T-helper 1 cell treated with Interleukin-12 subunit alpha and Interleukin-12 subunit beta and Interleukin-4 antibody, amounts not matched to agents 30 μg/mL and 1 μg/mL, for 36 hours (primary cell): ENCODE results near the gene NFASC.

Experiments
- H3K27ac Mint-ChIP-seq: one replicate; pipeline ENCODE4 v1.8.0; 2021; ENCODE audit warnings: mild to moderate bottlenecking, mixed read lengths
- H3K27me3 Mint-ChIP-seq: one replicate; pipeline ENCODE4 v1.8.0; 2021; ENCODE audit warnings: low read depth, mixed read lengths
- H3K36me3 Mint-ChIP-seq: one replicate; pipeline ENCODE4 v1.8.0; 2021; ENCODE audit warnings: low read depth, mixed read lengths
- H3K4me1 Mint-ChIP-seq: one replicate; pipeline ENCODE4 v1.8.0; 2021; ENCODE audit warnings: low read depth, mixed read lengths
- H3K4me3 Mint-ChIP-seq: one replicate; pipeline ENCODE4 v1.8.0; 2021; ENCODE audit warnings: mild to moderate bottlenecking, moderate library complexity, mixed read lengths
- H3K9me3 Mint-ChIP-seq: one replicate; pipeline ENCODE4 v1.8.0; 2021; ENCODE audit warnings: mixed read lengths

NFASC gene

GRCh38 chr1:204990721-204991341 is 120.2 kb downstream of the NFASC start:
- no peak overlapping the region for H3K4me3 Mint-ChIP-seq
- H3K27me3 Mint-ChIP-seq: peaks cover 6% of the 10 kb centered on the region
- no peaks in the 10 kb centered on the region for H3K9me3 Mint-ChIP-seq
- no peaks in the 10 kb centered on the region for H3K36me3 Mint-ChIP-seq
- peaks cover 5% of the 10 kb centered on the region for H3K4me1 Mint-ChIP-seq
- no peak overlapping the region for H3K27ac Mint-ChIP-seq

GRCh38 chr1:204991342-204991844 is 120.7 kb downstream of the NFASC start:
- no peak overlapping the region for H3K4me3 Mint-ChIP-seq
- H3K27ac Mint-ChIP-seq: no peak overlapping the region
- no peaks in the 10 kb centered on the region for H3K36me3 Mint-ChIP-seq
- H3K27me3 Mint-ChIP-seq: peaks cover 6% of the 10 kb centered on the region
- H3K9me3 Mint-ChIP-seq: no peaks in the 10 kb centered on the region
- H3K4me1 Mint-ChIP-seq: peaks cover 5% of the 10 kb centered on the region

- Mint-ChIP-seq H3K27me3 (peaks cover 6% of the 10 kb centered on the region), H3K9me3 (no peaks in the 10 kb centered on the region), H3K36me3 (no peaks in the 10 kb centered on the region), H3K4me1 (peaks cover 5% of the 10 kb centered on the region), H3K4me3 (no peak overlapping the region), H3K27ac (peak overlapping the region; percentile 2)
Observed at GRCh38 chr1:204992201-204992997, 121.7 kb downstream of the NFASC start.

GRCh38 chr1:204992998-204993314 is 122.3 kb downstream of the NFASC start:
- Mint-ChIP-seq H3K27ac (no peak overlapping the region), H3K27me3 (peaks cover 6% of the 10 kb centered on the region), H3K9me3 (no peaks in the 10 kb centered on the region), H3K4me1 (peaks cover 5% of the 10 kb centered on the region), H3K4me3 (no peak overlapping the region), H3K36me3 (no peaks in the 10 kb centered on the region)

- Mint-ChIP-seq H3K36me3 (no peaks in the 10 kb centered on the region), H3K27ac (no peak overlapping the region), H3K4me1 (peaks cover 5% of the 10 kb centered on the region), H3K4me3 (no peak overlapping the region), H3K9me3 (no peaks in the 10 kb centered on the region), H3K27me3 (peaks cover 3% of the 10 kb centered on the region)
Observed at GRCh38 chr1:204994086-204994862, 123.6 kb downstream of the NFASC start.

- Mint-ChIP-seq H3K9me3 (no peaks in the 10 kb centered on the region), H3K36me3 (no peaks in the 10 kb centered on the region), H3K4me1 (peaks cover 5% of the 10 kb centered on the region), H3K4me3 (no peak overlapping the region), H3K27ac (no peak overlapping the region), H3K27me3 (no peaks in the 10 kb centered on the region)
Observed at GRCh38 chr1:204996981-204997380, 126.3 kb downstream of the NFASC start.

- H3K4me3 Mint-ChIP-seq: no peak overlapping the region
Observed at GRCh38 chr1:204997591-204998355, 127.1 kb downstream of the NFASC start.

GRCh38 chr1:205001162-205001561 is 130.5 kb downstream of the NFASC start:
- H3K4me3 Mint-ChIP-seq: no peak overlapping the region
- H3K36me3 Mint-ChIP-seq: no peaks in the 10 kb centered on the region
- H3K27me3 Mint-ChIP-seq: no peaks in the 10 kb centered on the region
- no peaks in the 10 kb centered on the region for H3K9me3 Mint-ChIP-seq
- H3K27ac Mint-ChIP-seq: no peak overlapping the region
- no peaks in the 10 kb centered on the region for H3K4me1 Mint-ChIP-seq

More at GRCh38 chr1:204997591-204998355, 127.1 kb downstream of the NFASC start:
- H3K27me3 Mint-ChIP-seq: no peaks in the 10 kb centered on the region
- H3K9me3 Mint-ChIP-seq: no peaks in the 10 kb centered on the region
- no peaks in the 10 kb centered on the region for H3K4me1 Mint-ChIP-seq
- no peaks in the 10 kb centered on the region for H3K36me3 Mint-ChIP-seq
- H3K27ac Mint-ChIP-seq: no peak overlapping the region

GRCh38 chr1:205002705-205003104 is 132.0 kb downstream of the NFASC start:
- no peak overlapping the region for H3K27ac Mint-ChIP-seq
- H3K4me3 Mint-ChIP-seq: no peak overlapping the region
- H3K4me1 Mint-ChIP-seq: no peaks in the 10 kb centered on the region
- H3K9me3 Mint-ChIP-seq: no peaks in the 10 kb centered on the region
- no peaks in the 10 kb centered on the region for H3K36me3 Mint-ChIP-seq
- H3K27me3 Mint-ChIP-seq: peaks cover 3% of the 10 kb centered on the region

GRCh38 chr1:205003358-205004131 is 132.9 kb downstream of the NFASC start:
- no peak overlapping the region for H3K27ac Mint-ChIP-seq
- peaks cover 3% of the 10 kb centered on the region for H3K27me3 Mint-ChIP-seq
- H3K4me3 Mint-ChIP-seq: no peak overlapping the region
- H3K9me3 Mint-ChIP-seq: no peaks in the 10 kb centered on the region
- no peaks in the 10 kb centered on the region for H3K36me3 Mint-ChIP-seq
- no peaks in the 10 kb centered on the region for H3K4me1 Mint-ChIP-seq

GRCh38 chr1:205004351-205004750 is 133.7 kb downstream of the NFASC start:
- Mint-ChIP-seq H3K9me3 (no peaks in the 10 kb centered on the region), H3K4me1 (no peaks in the 10 kb centered on the region), H3K4me3 (no peak overlapping the region), H3K27ac (no peak overlapping the region), H3K36me3 (no peaks in the 10 kb centered on the region), H3K27me3 (peaks cover 3% of the 10 kb centered on the region)

- Mint-ChIP-seq H3K9me3 (no peaks in the 10 kb centered on the region), H3K4me1 (no peaks in the 10 kb centered on the region), H3K27me3 (peaks cover 3% of the 10 kb centered on the region), H3K27ac (no peak overlapping the region), H3K4me3 (no peak overlapping the region), H3K36me3 (no peaks in the 10 kb centered on the region)
Observed at GRCh38 chr1:205008896-205009295, 138.2 kb downstream of the NFASC start.

GRCh38 chr1:205009670-205010069 is 139.0 kb downstream of the NFASC start:
- peaks cover 3% of the 10 kb centered on the region for H3K27me3 Mint-ChIP-seq
- no peak overlapping the region for H3K4me3 Mint-ChIP-seq
- H3K27ac Mint-ChIP-seq: no peak overlapping the region
- no peaks in the 10 kb centered on the region for H3K9me3 Mint-ChIP-seq
- no peaks in the 10 kb centered on the region for H3K4me1 Mint-ChIP-seq
- H3K36me3 Mint-ChIP-seq: no peaks in the 10 kb centered on the region
